Ureter (tissue), 1 donor: ENCODE data around the gene DDAH1. TPM values are rescaled to one million over a fixed set of nuclear protein-coding genes. Genes with fewer than 3 reads are reported as not detected.

Experiments used
- DNase-seq: peaks from one replicate; pipeline ENCODE4 v3.0.0-alpha.2; 2020; ENCODE audit warnings: low spot score
- total RNA-seq: library from RNA; stranded (reverse); gene quantifications from one replicate; pipeline ENCODE4 v1.2.4, GENCODE V29; 2023
- donor health status: DM: yes; HTN: yes; CAD: no.

DDAH1 gene
- total RNA-seq, 1 donor from 2014 or later = 51.2 TPM

- no peak for DNase-seq
Observed at GRCh38 chr1:85328713-85329397, 136.1 kb downstream of the DDAH1 start.

DNA sequence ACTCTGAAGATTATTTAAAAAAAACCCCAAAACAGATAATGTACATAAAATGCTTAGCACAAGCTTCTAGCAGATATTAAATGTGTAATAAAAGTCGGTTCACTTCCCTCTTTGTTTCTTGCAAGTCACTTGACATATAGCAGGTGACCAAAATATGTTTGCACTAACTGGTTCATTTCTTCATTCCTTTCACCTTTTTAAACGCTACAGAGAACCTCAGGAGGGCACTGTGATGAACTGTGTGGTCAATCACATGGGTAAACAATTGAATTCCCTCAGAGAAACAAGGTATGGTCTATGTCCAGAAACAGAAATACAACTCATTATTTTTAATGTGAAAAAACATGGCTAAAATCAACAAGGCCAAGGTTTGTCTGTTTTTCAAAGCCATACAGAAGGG is 137.2 kb downstream of the DDAH1 start:
- no peak for DNase-seq

- DNase-seq = no peak
Observed at GRCh38 chr1:85326851-85327250, 138.1 kb downstream of the DDAH1 start.

- DNase-seq = no peak
Observed at GRCh38 chr1:85326336-85326735, 138.6 kb downstream of the DDAH1 start.

DNA sequence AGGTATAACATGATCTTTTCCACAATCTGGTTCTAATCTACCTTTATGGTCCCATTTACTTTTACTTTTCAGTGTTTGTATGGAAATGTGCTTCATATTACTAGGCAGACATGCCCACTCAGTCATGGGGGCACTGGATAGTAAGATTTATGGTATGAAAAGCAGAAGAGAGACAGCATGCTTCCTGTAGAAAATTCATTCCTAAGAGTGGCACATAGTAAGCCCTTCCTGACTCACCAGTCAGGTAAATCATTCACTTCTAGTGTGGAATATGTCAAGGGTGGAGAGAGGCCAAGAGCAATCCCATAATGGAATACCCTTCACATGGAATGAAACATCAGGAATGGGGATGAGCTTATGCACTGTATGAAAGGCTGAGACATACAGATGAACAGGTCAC is 139.0 kb downstream of the DDAH1 start:
- no peak for DNase-seq

- DNase-seq = no peak
Observed at GRCh38 chr1:85323770-85324169, 141.2 kb downstream of the DDAH1 start.

- no peak for DNase-seq
Observed at GRCh38 chr1:85322655-85323054, 142.3 kb downstream of the DDAH1 start.

DNA sequence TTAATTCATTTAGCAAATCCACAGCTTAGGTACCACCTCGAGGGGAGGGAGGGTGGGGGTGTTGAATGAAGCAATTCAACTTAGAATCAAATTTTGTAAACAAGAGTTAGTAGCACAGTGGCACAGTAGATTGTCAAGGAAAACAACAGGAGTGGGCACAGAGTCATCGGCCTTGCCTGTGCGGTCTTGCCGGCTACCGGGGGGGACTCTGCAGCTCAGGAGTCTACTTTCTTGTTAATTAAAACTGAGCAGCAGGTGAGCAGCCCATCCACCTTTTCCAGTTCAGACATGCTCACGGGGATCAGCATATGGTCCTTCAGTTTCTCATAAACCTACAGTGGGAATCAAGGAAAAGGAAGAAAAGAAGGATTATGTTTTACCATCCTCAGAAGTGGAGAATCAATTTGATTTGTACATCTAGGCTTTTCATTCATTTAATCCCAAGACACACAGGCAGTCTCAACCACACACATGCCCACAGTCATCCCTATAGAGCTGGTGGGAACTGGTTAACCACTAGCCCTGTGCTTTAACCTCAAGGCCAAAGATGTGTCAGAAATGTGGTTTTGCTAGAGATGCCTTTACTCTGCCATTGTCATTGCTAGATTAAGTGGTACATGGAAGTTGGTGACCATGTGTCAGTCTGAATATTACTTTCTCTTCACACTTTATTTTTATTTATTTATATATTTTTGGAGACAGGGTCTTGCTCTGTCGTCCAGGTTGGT is 143.6 kb downstream of the DDAH1 start:
- no peak for DNase-seq

- no peak for DNase-seq
Observed at GRCh38 chr1:85320371-85321131, 144.4 kb downstream of the DDAH1 start.

DNA sequence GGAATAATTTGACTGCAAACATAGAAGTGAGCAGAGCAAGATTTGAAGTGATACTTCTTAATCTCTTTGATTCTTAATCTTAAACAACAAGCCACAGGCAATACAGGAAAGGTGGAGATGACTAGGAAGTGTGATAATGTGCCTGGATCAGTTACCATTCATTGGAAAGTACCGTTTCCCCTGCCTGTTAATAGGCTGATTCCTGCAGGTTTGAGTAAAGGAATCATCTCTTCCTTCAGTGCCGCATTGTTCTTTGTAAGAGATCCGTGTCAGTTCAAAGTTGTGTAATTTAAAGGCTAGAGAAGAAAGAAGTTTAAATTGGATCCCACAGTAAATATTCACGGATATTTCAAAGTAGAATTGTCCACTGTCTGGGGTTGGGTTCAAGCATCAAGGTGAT is 145.0 kb downstream of the DDAH1 start:
- DNase-seq = no peak

GRCh38 chr1:85319491-85319890 is 145.5 kb downstream of the DDAH1 start:
- DNase-seq = no peak

- no peak for DNase-seq
Observed at GRCh38 chr1:85318217-85318616, 146.7 kb downstream of the DDAH1 start.

GRCh38 chr1:85317560-85317959 is 147.4 kb downstream of the DDAH1 start:
- DNase-seq = no peak

- DNase-seq = no peak
Observed at GRCh38 chr1:85316321-85316720, 148.6 kb downstream of the DDAH1 start.

- DNase-seq = no peak
Observed at GRCh38 chr1:85315789-85316188, 149.2 kb downstream of the DDAH1 start.

- DNase-seq = no peak
Observed at GRCh38 chr1:85314726-85315125, 150.2 kb downstream of the DDAH1 start.

- DNase-seq = no peak
Observed at GRCh38 chr1:85313888-85314696, 150.9 kb downstream of the DDAH1 start.

DNA sequence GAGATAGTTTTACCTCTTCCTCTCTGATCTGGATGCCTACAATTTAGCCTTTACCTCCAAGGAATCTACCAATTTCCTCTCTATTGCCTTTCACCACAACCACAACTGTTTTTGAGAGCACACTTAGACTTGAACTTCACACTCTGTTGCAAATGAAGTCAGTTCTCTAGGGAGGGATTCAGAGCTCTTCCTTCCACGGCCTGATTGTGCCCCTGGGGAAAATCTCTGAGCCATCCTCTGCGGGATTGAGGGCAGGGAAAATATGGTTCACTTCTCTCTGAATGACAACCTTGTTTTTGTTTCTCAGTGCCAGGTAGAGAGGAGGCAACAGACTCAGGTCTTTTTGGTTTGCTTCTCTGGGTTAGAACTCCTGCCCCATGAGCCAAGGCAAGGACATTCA is 153.1 kb downstream of the DDAH1 start:
- DNase-seq = no peak

DNA sequence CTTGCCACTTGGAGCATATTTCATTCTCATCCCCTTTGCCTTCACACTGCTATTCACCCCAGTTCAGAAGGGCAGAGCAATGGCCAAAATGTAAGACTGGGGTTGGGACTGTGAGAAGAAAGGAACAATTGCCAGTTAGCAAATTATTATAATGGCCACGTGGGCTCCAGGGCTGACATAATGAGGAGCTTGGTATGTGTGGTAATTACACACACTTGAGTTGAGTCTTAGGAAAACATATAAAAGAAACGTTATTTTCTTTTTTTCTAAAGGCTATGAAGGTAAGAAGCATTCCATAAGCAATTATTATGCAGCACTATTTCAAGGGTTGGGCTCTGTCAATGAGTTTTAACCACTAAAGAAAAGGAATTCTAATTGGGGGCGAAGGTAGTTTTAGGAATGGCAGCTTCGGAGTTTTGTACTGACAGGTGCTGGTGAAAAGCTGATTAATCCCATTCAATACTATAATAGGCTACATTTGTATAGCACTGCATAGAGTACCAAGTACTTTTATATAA is 156.1 kb downstream of the DDAH1 start:
- DNase-seq = no peak

- peak; percentile 91 for DNase-seq
Observed at GRCh38 chr1:85307987-85308832, 156.7 kb downstream of the DDAH1 start.

DNA sequence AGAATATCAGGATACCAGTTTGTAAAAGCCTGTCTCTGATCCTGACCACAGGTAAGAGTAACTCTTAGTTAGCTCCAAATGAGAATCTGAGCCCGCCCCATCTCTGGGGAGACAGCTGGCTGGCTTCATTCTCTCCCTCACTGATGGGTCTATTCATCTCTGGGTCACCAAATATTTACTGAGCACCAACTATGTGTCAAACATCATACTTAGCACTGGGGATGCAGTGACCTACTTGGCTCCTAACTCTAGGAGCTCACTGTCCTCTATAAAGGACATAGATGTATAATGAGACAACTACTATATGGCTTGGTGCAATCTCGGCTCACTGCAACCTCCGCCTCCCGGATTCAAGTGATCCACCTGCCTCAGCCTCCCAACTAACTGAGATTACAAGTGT is 158.7 kb downstream of the DDAH1 start:
- DNase-seq = no peak
